Panc1 (cell line): ENCODE measurements around the gene PCDH15.

ENCODE experiments used
- CTCF ChIP-seq: fragments of 450-650 bp; IDR thresholded peaks from 2 replicates; pipeline ENCODE4 v1.5.1; 2017; ENCODE audit warnings: mild to moderate bottlenecking
- POLR2AphosphoS5 ChIP-seq: IDR thresholded peaks from 2 replicates; pipeline ENCODE4 v1.6.1; 2012; ENCODE audit warnings: mild to moderate bottlenecking, low read depth, low read length, moderate library complexity
- REST ChIP-seq, 2 experiments: IDR thresholded peaks; 2 replicates each; pipeline ENCODE4 v1.6.1; 2011 to 2012; ENCODE audit warnings: low read depth in 2 of 2, control low read depth in 1 of 2, low read length in 1 of 2, mild to moderate bottlenecking in 1 of 2, moderate library complexity in 1 of 2; ENCODE audit not compliant: insufficient read depth in 1 of 2
- SIN3A ChIP-seq: IDR thresholded peaks from 2 replicates; pipeline ENCODE4 v1.6.1; 2012; ENCODE audit warnings: low read depth, mild to moderate bottlenecking, low read length, moderate library complexity, borderline replicate concordance; ENCODE audit not compliant: insufficient read depth
- TCF7L2 ChIP-seq: IDR thresholded peaks from 2 replicates; pipeline ENCODE4 v1.6.1; 2011; ENCODE audit warnings: mild to moderate bottlenecking, low read depth, low read length, inconsistent platforms

- TF ChIP-seq CTCF = no peak
- TF ChIP-seq POLR2AphosphoS5 = no peak
- no peak for TF ChIP-seq REST (IDR thresholded peaks at IDR 0.05; ENCODE audit: insufficient read depth in 1 of 2, low read depth in 2 of 2, low read length in 1 of 2)
- no peak for TF ChIP-seq TCF7L2
- TF ChIP-seq SIN3A = no peak
Observed at GRCh38 chr10:54066646-54067045, 734.4 kb downstream of the PCDH15 start.
